Heart right ventricle (tissue), 16 donors: ENCODE results near the gene DNAJC24. TPM values are rescaled to one million over a fixed set of nuclear protein-coding genes. Genes with fewer than 3 reads are reported as not detected.

ENCODE experiments used
- ATAC-seq, 8 donors: fragments of 200-7000 bp; cut with Tn5 transposase; one replicate each; pipeline ENCODE4 v1.9.1; 2020; ENCODE audit warnings: mild to moderate bottlenecking in 8 of 8, moderate library complexity in 8 of 8, moderate number of reproducible peaks in 1 of 8
- DNase-seq, 2 donors: peaks; one replicate each; pipeline ENCODE4 v3.0.0-alpha.2; 2020
- H3K27ac ChIP-seq, 10 donors: fragments of 200-600 bp; sonication (generic) in 2 of 10; one replicate each; pipeline versions ENCODE4 v1.5.0 to v1.8.0; 2020 to 2022; ENCODE audit warnings: mild to moderate bottlenecking in 3 of 10
- H3K27me3 ChIP-seq, 7 donors: fragments of 200-600 bp; one replicate each; pipeline ENCODE4 v1.8.0; 2021 to 2022; ENCODE audit warnings: mild to moderate bottlenecking in 2 of 7
- H3K36me3 ChIP-seq, 9 donors: fragments of 200-600 bp; sonication (generic) in 1 of 9; one replicate each; pipeline versions ENCODE4 v1.5.0 to v1.8.0; 2020 to 2022; ENCODE audit warnings: mild to moderate bottlenecking in 2 of 9
- H3K4me1 ChIP-seq, 9 donors: fragments of 200-600 bp; sonication (generic) in 1 of 9; one replicate each; pipeline versions ENCODE4 v1.5.0 to v1.8.0; 2020 to 2022; ENCODE audit warnings: mild to moderate bottlenecking in 4 of 9
- H3K4me3 ChIP-seq, 10 donors: fragments of 200-600 bp; sonication (generic) in 2 of 10; one replicate each; pipeline versions ENCODE4 v1.5.0 to v1.8.0; 2020 to 2022; ENCODE audit warnings: mild to moderate bottlenecking in 7 of 10, moderate library complexity in 2 of 10
- H3K9me3 ChIP-seq, 11 donors: fragments of 200-600 bp in 10 of 11; sonication (generic) in 2 of 11; one replicate each; pipeline versions ENCODE4 v1.5.0 to v1.8.0; 2013 to 2022; ENCODE audit warnings: mild to moderate bottlenecking in 2 of 11, control low read depth in 1 of 11, moderate library complexity in 1 of 11
- WGBS, 2 donors: extraction: QIAGEN DNeasy Blood & Tissue Kit; methylation state at CpG; one replicate each; pipeline ENCODE4 v1.1.7; 2013; ENCODE audit warnings: inconsistent platforms in 1 of 2; 5-methylcytosine and 5-hydroxymethylcytosine counted together
- intact Hi-C, 10 donors: fragments of 100-400 bp; cut with DNase I; formaldehyde crosslinking; loops; one replicate each; pipeline versions ENCODE4 v1.11.1 to v1.14.2; 2022
- polyA plus RNA-seq, 2 donors: library from polyadenylated mRNA; stranded (reverse); fragments of 200-250 nt; gene quantifications; one replicate each; pipeline ENCODE4 v1.2.3, GENCODE V29; 2013
- total RNA-seq, 10 donors: library from RNA; stranded (reverse); fragmentation: NEBNext Ultra II Directional in 3 of 10; extraction: Animal tissue kit (Norgen Biotek cat#: 25700) in 3 of 10; gene quantifications; one replicate each; pipeline versions ENCODE4 v1.2.1 to v1.2.4, GENCODE V29; 2021 to 2023
- TF ChIP-seq, protein P1 (sequence below), 9 donors: fragments of 200-600 bp; sonication (generic) in 2 of 9; IDR thresholded peaks; one replicate each; pipeline versions ENCODE4 v1.5.0 to v1.8.0; 2021 to 2022; ENCODE audit warnings: antibody characterized with exemption in 9 of 9, mild to moderate bottlenecking in 5 of 9, moderate library complexity in 1 of 9
- donor health status: Arrhythmogenic right ventricular cardiomyopathy.
- donor health status: ischemic (EF 13 %, LVEDD 7.1; RV severe dilation, severe dysfunction).
- donor health status: healthy with polysubstance abuse.
- donor health status: DM: no; HTN: yes; CAD: no.
- donor health status: DM: no; HTN: no; CAD: no.
- donor health status: ischemic (EF 25% LVEDD 6.9; RV normal size, moderate dysfunction).
- donor health status: ischemic (EF 25% LVEDD 5.7; RV mildly dilated, moderate dysfunction).
- donor health status: healthy.
- donor health status: DM: yes; HTN: yes; CAD: no.
- donor health status: Ischemic cardiomyopathy.
- donor health status: ischemic (EF 35%, LVEDD 5.7; RV mildly dilated, moderate dysfunction).
- donor health status: nonischemic (EF 11% LVEDD 7.7; RV severe dilation, severe dysfunction).
- donor health status: DM: yes; HTN: yes; CAD: no.
- donor health status: PGD.
- donor health status: ischemic (EF 29% LVEDD 5.4; RV normal size, mild dysfunction).
- donor health status: nonischemic (EF 23%, LVEDD 6.1; RV moderate dilation, normal function).

Gene DNAJC24
- total and polyA plus RNA-seq, 12 donors: 2.9 to 23.2 (median 15.5) TPM

DNA sequence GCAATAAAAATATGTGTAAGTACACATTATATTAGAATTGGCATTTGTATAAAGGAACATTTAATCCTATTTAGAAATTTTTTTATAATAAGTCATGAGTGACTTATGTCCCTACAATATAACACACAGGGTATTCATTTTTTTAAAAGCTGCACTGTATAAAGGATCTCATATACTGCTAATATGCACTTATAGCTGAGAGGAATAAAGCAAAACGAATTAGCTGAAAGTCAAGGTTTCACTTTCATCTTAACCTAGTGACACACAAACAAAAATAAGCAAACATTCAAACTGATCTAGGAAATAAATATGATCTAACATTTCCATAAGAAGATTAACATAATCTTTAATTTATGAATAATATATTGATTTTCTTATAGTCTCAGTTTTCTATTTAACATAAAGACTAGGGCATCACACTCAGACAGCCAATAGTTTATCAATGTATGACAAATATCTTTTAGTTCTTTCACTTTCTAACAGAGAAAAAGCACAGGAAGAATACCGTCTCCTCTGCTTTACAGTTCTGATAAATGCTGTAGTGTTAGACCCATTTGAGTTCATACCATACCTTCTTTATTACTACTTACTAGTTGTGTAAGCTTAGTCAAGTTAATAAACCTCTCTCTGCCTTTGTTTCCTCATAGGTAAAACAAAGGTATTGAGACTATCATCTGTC is 43.1 kb upstream of the DNAJC24 start:
- H3K9me3 ChIP-seq: peaks cover 0 to 9% (median 0%) of the 10 kb centered on the region in 11 donors
- DNase-seq (no peak), ATAC-seq (no peak)
- TF ChIP-seq, protein P1, sequence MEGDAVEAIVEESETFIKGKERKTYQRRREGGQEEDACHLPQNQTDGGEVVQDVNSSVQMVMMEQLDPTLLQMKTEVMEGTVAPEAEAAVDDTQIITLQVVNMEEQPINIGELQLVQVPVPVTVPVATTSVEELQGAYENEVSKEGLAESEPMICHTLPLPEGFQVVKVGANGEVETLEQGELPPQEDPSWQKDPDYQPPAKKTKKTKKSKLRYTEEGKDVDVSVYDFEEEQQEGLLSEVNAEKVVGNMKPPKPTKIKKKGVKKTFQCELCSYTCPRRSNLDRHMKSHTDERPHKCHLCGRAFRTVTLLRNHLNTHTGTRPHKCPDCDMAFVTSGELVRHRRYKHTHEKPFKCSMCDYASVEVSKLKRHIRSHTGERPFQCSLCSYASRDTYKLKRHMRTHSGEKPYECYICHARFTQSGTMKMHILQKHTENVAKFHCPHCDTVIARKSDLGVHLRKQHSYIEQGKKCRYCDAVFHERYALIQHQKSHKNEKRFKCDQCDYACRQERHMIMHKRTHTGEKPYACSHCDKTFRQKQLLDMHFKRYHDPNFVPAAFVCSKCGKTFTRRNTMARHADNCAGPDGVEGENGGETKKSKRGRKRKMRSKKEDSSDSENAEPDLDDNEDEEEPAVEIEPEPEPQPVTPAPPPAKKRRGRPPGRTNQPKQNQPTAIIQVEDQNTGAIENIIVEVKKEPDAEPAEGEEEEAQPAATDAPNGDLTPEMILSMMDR (IDR thresholded peaks at IDR 0.05): no peak
- no peaks in the 10 kb centered on the region for H3K4me1 ChIP-seq
- no peak overlapping the region for H3K4me3 ChIP-seq
- H3K27ac ChIP-seq: no peak overlapping the region
- 55 to 81% methylated on average over 2 of the region's 2 CpGs for WGBS, 2 donors
- H3K36me3 ChIP-seq: no peaks in the 10 kb centered on the region
- no peaks in the 10 kb centered on the region for H3K27me3 ChIP-seq
- intact Hi-C loops: no loop called here

DNA sequence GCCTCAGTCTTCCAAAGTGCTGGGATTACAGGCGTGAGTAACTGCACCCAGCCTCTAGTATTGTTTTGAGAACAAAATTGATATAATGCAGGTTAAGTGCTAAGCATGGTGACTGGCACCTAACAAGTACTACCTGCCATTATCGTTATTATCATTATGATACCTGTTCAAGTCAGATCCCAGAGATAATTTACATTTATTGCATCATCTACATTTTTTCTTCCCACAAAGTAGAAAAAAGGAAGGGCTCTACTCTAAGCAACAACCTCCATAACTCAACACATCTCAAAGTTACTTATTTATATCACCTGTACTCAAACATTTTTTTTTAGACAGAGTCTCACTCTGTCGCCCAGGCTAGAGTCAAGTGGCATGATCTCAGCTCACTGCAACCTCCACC is 42.2 kb upstream of the DNAJC24 start:
- Histone ChIP-seq H3K36me3 (no peaks in the 10 kb centered on the region), H3K4me1 (no peaks in the 10 kb centered on the region), H3K27me3 (no peaks in the 10 kb centered on the region), H3K27ac (no peak overlapping the region), H3K9me3 (peaks cover 0 to 9% (median 0%) of the 10 kb centered on the region in 11 donors), H3K4me3 (no peak overlapping the region)
- 88 to 94% methylated on average over 3 of the region's 3 CpGs for WGBS, 2 donors
- DNase-seq (no peak), ATAC-seq (no peak)
- TF ChIP-seq, protein P1 (IDR thresholded peaks at IDR 0.05): no peak
- intact Hi-C loops: no loop called here

DNA sequence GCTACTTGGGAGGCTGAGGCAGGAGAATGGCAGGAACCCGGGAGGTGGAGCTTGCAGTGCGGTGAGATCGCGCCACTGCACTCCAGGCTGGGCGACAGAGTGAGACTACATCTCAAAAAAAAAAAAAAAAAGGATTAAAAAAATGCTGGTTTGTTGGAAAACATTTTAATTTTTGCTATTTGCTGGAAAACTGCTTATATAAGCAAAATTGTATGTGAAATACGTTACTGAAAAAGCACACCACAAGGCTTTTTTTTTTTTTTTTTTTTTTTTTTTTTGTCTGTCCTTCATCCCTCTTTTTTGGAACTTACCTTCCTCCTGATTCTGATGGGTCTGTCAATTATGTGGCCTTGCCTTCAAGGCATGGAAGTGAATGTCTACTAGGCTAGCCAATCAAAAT is 41.0 kb upstream of the DNAJC24 start:
- Histone ChIP-seq H3K36me3 (no peaks in the 10 kb centered on the region), H3K27ac (no peak overlapping the region), H3K4me3 (no peak overlapping the region), H3K4me1 (no peaks in the 10 kb centered on the region), H3K9me3 (peaks cover 0 to 9% (median 0%) of the 10 kb centered on the region in 11 donors), H3K27me3 (no peaks in the 10 kb centered on the region)
- intact Hi-C loops: no loop called here
- 91 to 95% methylated on average over 6 of the region's 6 CpGs for WGBS, 2 donors
- DNase-seq (no peak), ATAC-seq (no peak)
- TF ChIP-seq, protein P1 (IDR thresholded peaks at IDR 0.05): no peak

DNA sequence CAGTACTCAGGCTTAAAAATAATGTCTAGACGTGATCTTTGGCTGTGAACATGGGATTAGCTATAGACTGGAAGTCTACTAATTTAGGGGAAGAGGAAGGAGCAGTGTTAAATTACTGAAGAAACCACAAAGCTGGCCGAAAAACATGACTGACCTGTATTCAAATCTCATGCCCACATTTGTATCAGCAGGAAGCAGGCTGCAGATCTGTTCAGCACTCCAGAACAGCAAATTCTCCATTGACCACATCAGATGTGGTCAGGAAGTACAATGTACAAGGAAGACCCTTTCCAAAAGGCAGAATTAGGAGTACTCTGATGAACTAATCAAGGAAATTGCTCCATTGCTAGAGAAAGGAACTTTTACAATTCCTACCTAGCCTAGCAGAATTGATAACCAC is 31.9 kb upstream of the DNAJC24 start:
- intact Hi-C loops: no loop called here
- H3K9me3 ChIP-seq: peaks cover 0 to 8% (median 0%) of the 10 kb centered on the region in 11 donors
- no peaks in the 10 kb centered on the region for H3K4me1 ChIP-seq
- DNase-seq: no peak
- no peak for ATAC-seq
- TF ChIP-seq, protein P1 (IDR thresholded peaks at IDR 0.05): no peak
- no peak overlapping the region for H3K27ac ChIP-seq
- H3K36me3 ChIP-seq: no peaks in the 10 kb centered on the region
- peaks cover 0 to 19% (median 0%) of the 10 kb centered on the region in 7 donors for H3K27me3 ChIP-seq
- no peak overlapping the region for H3K4me3 ChIP-seq
- 46 to 62% methylated on average over 2 of the region's 2 CpGs for WGBS, 2 donors
